Gastroesophageal sphincter (tissue), 3 donors: ENCODE data around the gene BLTP3A.
"Not testable (repeated sequence)": the region's sequence is repeated elsewhere in the genome, so short reads cannot be mapped to it uniquely, and the experiment has no call there.

Experiments
- CTCF ChIP-seq, 4 experiments: fragments of 200-600 bp in 2 of 4; fragments of 450-650 bp in 2 of 4; sonication (generic) in 1 of 4; IDR thresholded peaks; one replicate each; pipeline ENCODE4 v1.5.1; 2017 to 2019; ENCODE audit warnings: antibody characterized with exemption in 4 of 4, mild to moderate bottlenecking in 2 of 4, moderate library complexity in 2 of 4
- EP300 ChIP-seq: sonication (generic); formaldehyde crosslinking; IDR thresholded peaks from one replicate; pipeline ENCODE4 v1.6.1; 2017; ENCODE audit warnings: antibody characterized with exemption, mild to moderate bottlenecking
- POLR2A ChIP-seq, 2 donors: fragments of 450-650 bp; IDR thresholded peaks; one replicate each; pipeline ENCODE4 v1.6.1; 2017; ENCODE audit warnings: antibody characterized with exemption in 2 of 2, mild to moderate bottlenecking in 2 of 2, moderate library complexity in 1 of 2
- POLR2AphosphoS5 ChIP-seq: sonication (generic); formaldehyde crosslinking; IDR thresholded peaks from one replicate; pipeline ENCODE4 v1.6.1; 2017; ENCODE audit warnings: antibody characterized with exemption

- TF ChIP-seq CTCF (IDR thresholded peaks at IDR 0.05); EP300; POLR2A (IDR thresholded peaks at IDR 0.05); POLR2AphosphoS5: not testable (repeated sequence)
Observed at GRCh38 chr6:34805074-34805473, 13.2 kb downstream of the BLTP3A start.
